GM23248 (cell line): ENCODE measurements around the gene LRRC28. TPM values are rescaled to one million over a fixed set of nuclear protein-coding genes. Genes with fewer than 3 reads are reported as not detected.
A peak's percentile ranks its signal among the peaks of the same experiment; 100 is the strongest.

Experiments
- DNase-seq: peaks from one replicate; pipeline ENCODE4 v3.0.0-alpha.2; 2015
- H2AFZ ChIP-seq: fragments of 200-600 bp; sonication (generic); 2 replicates; pipeline ENCODE4 v1.6.1; 2016; ENCODE audit warnings: antibody characterized with exemption
- H3F3A ChIP-seq: fragments of 200-600 bp; sonication (generic); 2 replicates; pipeline ENCODE4 v1.6.1; 2016; ENCODE audit warnings: mild to moderate bottlenecking, antibody characterized with exemption, mixed run types; ENCODE audit not compliant: insufficient read depth
- H3K27ac ChIP-seq: fragments of 200-600 bp; sonication (generic); 2 replicates; pipeline ENCODE4 v1.5.1; 2016; ENCODE audit warnings: mild to moderate bottlenecking
- H3K27me3 ChIP-seq: fragments of 200-600 bp; sonication (generic); replicated peaks from 2 replicates; pipeline ENCODE4 v1.6.1; 2016; ENCODE audit warnings: mild to moderate bottlenecking; ENCODE audit not compliant: insufficient read depth
- H3K36me3 ChIP-seq: fragments of 200-600 bp; sonication (generic); 2 replicates; pipeline ENCODE4 v1.6.1; 2016; ENCODE audit warnings: low read depth, mild to moderate bottlenecking
- H3K4me1 ChIP-seq: fragments of 200-600 bp; sonication (generic); 2 replicates; pipeline ENCODE4 v1.6.1; 2016; ENCODE audit warnings: mild to moderate bottlenecking; ENCODE audit not compliant: insufficient read depth
- H3K4me2 ChIP-seq: fragments of 200-600 bp; sonication (generic); one replicate; pipeline ENCODE4 v1.6.1; 2016; ENCODE audit warnings: mild to moderate bottlenecking; ENCODE audit not compliant: unreplicated experiment
- H3K4me3 ChIP-seq: fragments of 200-600 bp; sonication (generic); 2 replicates; pipeline ENCODE4 v1.5.1; 2016; ENCODE audit warnings: mild to moderate bottlenecking
- H3K79me2 ChIP-seq: fragments of 200-600 bp; sonication (generic); 2 replicates; pipeline ENCODE4 v1.6.1; 2016; ENCODE audit warnings: mild to moderate bottlenecking; ENCODE audit not compliant: insufficient read depth
- H3K9ac ChIP-seq: fragments of 200-600 bp; sonication (generic); 2 replicates; pipeline ENCODE4 v1.6.1; 2016; ENCODE audit warnings: mild to moderate bottlenecking
- H3K9me2 ChIP-seq: fragments of 200-600 bp; sonication (generic); 2 replicates; pipeline ENCODE4 v1.6.1; 2016; ENCODE audit warnings: mixed run types, mild to moderate bottlenecking, moderate library complexity; ENCODE audit not compliant: insufficient read depth
- H3K9me3 ChIP-seq: fragments of 200-600 bp; sonication (generic); one replicate; pipeline ENCODE4 v1.6.1; 2017; ENCODE audit warnings: low read depth
- H4K20me1 ChIP-seq: fragments of 200-600 bp; sonication (generic); 2 replicates; pipeline ENCODE4 v1.6.0; 2016; ENCODE audit not compliant: insufficient read depth
- EZH2 ChIP-seq: fragments of 200-600 bp; sonication (generic); IDR thresholded peaks from 2 replicates; pipeline ENCODE4 v1.6.1; 2018; ENCODE audit warnings: antibody characterized with exemption, mild to moderate bottlenecking; ENCODE audit not compliant: insufficient read depth, poor library complexity, severe bottlenecking
- EZH2phosphoT487 ChIP-seq: fragments of 200-600 bp; sonication (generic); IDR thresholded peaks from 2 replicates; pipeline ENCODE4 v1.6.1; 2018; ENCODE audit warnings: antibody characterized with exemption, moderate library complexity, mild to moderate bottlenecking, low read depth; ENCODE audit not compliant: insufficient read depth
- WGBS, 2 experiments: methylation state at CpG; one replicate each; pipeline ENCODE4 v1.1.6; 2015 to 2017; ENCODE audit warnings: low lambda C conversion rate in 2 of 2, low coverage in 1 of 2; ENCODE audit errors: missing lambda C conversion rate in 2 of 2; 5-methylcytosine and 5-hydroxymethylcytosine counted together
- in situ Hi-C: fragments of 300-500 bp; cut with MboI; formaldehyde crosslinking; loops from 2 replicates; pipeline ENCODE4 v1.15.0; 2020
- polyA plus RNA-seq: library from polyadenylated mRNA; unstranded; fragments of >200 nt; fragmentation: Nextera tagmentation; extraction: Ambion mirVana; gene quantifications from 2 replicates; pipeline ENCODE4 v1.2.1, GENCODE V29; 2016
- total RNA-seq: library from RNA; depleted of rRNA; stranded (reverse); fragments of >200 nt; shearing (Covaris generic); gene quantifications from 2 replicates; pipeline ENCODE4 v1.2.3, GENCODE V29; 2014

LRRC28 gene
- total and polyA plus RNA-seq, 2 experiments from 2014 or later = 18.4 to 30.8 TPM

DNA sequence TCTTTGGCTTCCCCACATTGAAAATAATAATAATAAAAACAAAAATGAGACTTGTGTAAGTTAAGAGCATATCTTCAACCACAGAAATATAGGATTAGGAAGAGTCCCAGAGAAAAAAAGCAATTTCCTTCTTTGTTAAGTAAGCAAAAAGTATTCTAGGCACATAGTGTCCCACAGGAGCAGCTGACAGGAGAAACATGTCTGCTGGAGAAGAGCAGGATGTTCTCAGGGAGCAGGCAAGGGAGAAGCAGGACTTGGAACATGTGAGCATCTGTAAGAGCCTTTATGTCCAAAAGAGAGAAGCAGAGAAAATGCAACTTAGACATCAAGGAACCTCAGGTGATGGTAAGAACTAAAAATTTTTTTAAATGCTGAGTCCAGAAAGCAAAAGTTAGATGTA is 40.9 kb upstream of the LRRC28 start:
- TF ChIP-seq EZH2 = no peak
- no peak for TF ChIP-seq EZH2phosphoT487

GRCh38 chr15:99211926-99212325 is 39.4 kb upstream of the LRRC28 start:
- no peak overlapping the region for H3K9ac ChIP-seq
- DNase-seq = peak; percentile 21
- 0 out of 2 replicates have a peak, but pooled peaks cover 3% of the 10 kb centered on the region for H3K36me3 ChIP-seq
- no peak overlapping the region for H3K27ac ChIP-seq
- H4K20me1 ChIP-seq = no peaks in the 10 kb centered on the region
- H3K4me1 ChIP-seq = no peaks in the 10 kb centered on the region
- in situ Hi-C loops = loop anchor here (5.0 kb wide), 1 partner anchor 110 kb away; no protein-coding TSS in a partner anchor
- H3K79me2 ChIP-seq = no peaks in the 10 kb centered on the region
- H3K9me2 ChIP-seq = no peaks in the 10 kb centered on the region
- H3F3A ChIP-seq = peaks cover 4% of the 10 kb centered on the region; the same call in 1 of the 2 replicates
- TF ChIP-seq EZH2phosphoT487 (no peak), EZH2 (no peak)
- no peaks in the 10 kb centered on the region for H3K27me3 ChIP-seq
- H3K9me3 ChIP-seq = no peaks in the 10 kb centered on the region
- no peak overlapping the region for H3K4me3 ChIP-seq
- no peak overlapping the region for H3K4me2 ChIP-seq
- no peak overlapping the region for H2AFZ ChIP-seq
- 86 to 90% methylated on average over 4 of the region's 4 CpGs for WGBS, 2 experiments

More for the DNA sequence above, 40.9 kb upstream of the LRRC28 start:
- Histone ChIP-seq H3K4me2 (no peak overlapping the region), H3K27ac (no peak overlapping the region), H3K4me1 (no peaks in the 10 kb centered on the region), H3K9me3 (no peaks in the 10 kb centered on the region), H2AFZ (no peak overlapping the region), H3K36me3 (0 out of 2 replicates have a peak, but pooled peaks cover 3% of the 10 kb centered on the region), H3K9me2 (no peaks in the 10 kb centered on the region), H3K79me2 (no peaks in the 10 kb centered on the region), H3K27me3 (no peaks in the 10 kb centered on the region), H3K4me3 (no peak overlapping the region), H3K9ac (no peak overlapping the region), H3F3A (peaks cover 4% of the 10 kb centered on the region; the same call in 1 of the 2 replicates), H4K20me1 (no peaks in the 10 kb centered on the region)
- DNase-seq = no peak
- in situ Hi-C loops = loop anchor here (5.0 kb wide), 1 partner anchor 108 kb away; no protein-coding TSS in a partner anchor

GRCh38 chr15:99212406-99212805 is 38.9 kb upstream of the LRRC28 start:
- no peaks in the 10 kb centered on the region for H3K79me2 ChIP-seq
- no peak overlapping the region for H3K4me3 ChIP-seq
- no peak overlapping the region for H3K9ac ChIP-seq
- no peaks in the 10 kb centered on the region for H3K4me1 ChIP-seq
- WGBS, 2 experiments = 89 to 93% methylated on average over 7 of the region's 7 CpGs
- in situ Hi-C loops = loop anchor here (5.0 kb wide), 1 partner anchor 110 kb away; no protein-coding TSS in a partner anchor
- H3K27ac ChIP-seq = no peak overlapping the region
- peaks cover 4% of the 10 kb centered on the region; the same call in 1 of the 2 replicates for H3F3A ChIP-seq
- H3K4me2 ChIP-seq = no peak overlapping the region
- TF ChIP-seq EZH2 = no peak
- DNase-seq = peak; percentile 24
- no peak overlapping the region for H2AFZ ChIP-seq
- H3K9me2 ChIP-seq = no peaks in the 10 kb centered on the region
- H3K27me3 ChIP-seq = no peaks in the 10 kb centered on the region
- H4K20me1 ChIP-seq = no peaks in the 10 kb centered on the region
- H3K9me3 ChIP-seq = no peaks in the 10 kb centered on the region
- H3K36me3 ChIP-seq = 0 out of 2 replicates have a peak, but pooled peaks cover 3% of the 10 kb centered on the region

DNA sequence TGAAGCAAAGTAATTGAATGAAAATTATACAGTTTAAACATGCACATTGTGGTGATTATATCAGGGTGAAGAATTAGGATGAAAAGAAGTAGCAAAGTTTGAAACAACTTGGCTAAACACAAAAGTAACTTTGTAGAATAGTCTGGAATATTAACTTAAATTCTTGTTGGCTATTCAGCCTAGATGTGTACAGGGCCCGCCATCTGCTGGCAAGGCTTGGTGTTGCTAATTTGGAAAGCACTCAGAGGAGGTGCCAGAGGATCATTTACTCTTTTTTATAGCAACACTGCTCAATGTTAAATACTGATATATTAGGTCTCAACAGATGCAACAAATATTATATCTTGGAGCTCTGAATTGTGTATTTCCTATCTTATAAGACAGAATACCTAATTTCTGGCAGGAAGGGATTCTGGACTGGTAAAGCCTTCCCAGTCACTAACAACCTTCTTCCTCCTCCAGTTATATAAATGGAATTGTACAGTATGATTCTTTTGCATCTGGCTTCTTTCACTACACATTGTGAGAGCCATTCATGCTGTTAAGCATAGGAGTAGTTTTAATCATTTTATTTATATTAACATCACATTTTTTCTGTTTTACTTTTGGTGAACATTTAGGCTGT is 38.0 kb upstream of the LRRC28 start:
- Histone ChIP-seq H3K27me3 (no peaks in the 10 kb centered on the region), H3K9ac (no peak overlapping the region), H3K4me1 (no peaks in the 10 kb centered on the region), H4K20me1 (no peaks in the 10 kb centered on the region), H3F3A (peaks cover 8% of the 10 kb centered on the region; the same call in 1 of the 2 replicates), H3K4me2 (no peak overlapping the region), H3K4me3 (no peak overlapping the region), H2AFZ (no peak overlapping the region), H3K79me2 (no peaks in the 10 kb centered on the region), H3K9me3 (no peaks in the 10 kb centered on the region), H3K27ac (no peak overlapping the region), H3K36me3 (peaks cover 9% of the 10 kb centered on the region; the same call in 1 of the 2 replicates), H3K9me2 (no peaks in the 10 kb centered on the region)
- 0 to 8% methylated on average over 1 of the region's 1 CpG for WGBS, 2 experiments
- peak; percentile 85 for DNase-seq
- in situ Hi-C loops = loop anchor here (5.0 kb wide), 1 partner anchor 111 kb away; no protein-coding TSS in a partner anchor
- no peak for TF ChIP-seq EZH2phosphoT487
- TF ChIP-seq EZH2 = no peak
